GM21619 (cell line): ENCODE results near the gene ENDOV.
"Not testable (repeated sequence)": the region's sequence is repeated elsewhere in the genome, so short reads cannot be mapped to it uniquely, and the experiment has no call there.

Experiments used
- ATAC-seq: cut with Tn5 transposase; IDR thresholded peaks from one replicate; pipeline ENCODE4 v1.9.1; 2021; ENCODE audit not compliant: unreplicated experiment

Gene ENDOV

DNA sequence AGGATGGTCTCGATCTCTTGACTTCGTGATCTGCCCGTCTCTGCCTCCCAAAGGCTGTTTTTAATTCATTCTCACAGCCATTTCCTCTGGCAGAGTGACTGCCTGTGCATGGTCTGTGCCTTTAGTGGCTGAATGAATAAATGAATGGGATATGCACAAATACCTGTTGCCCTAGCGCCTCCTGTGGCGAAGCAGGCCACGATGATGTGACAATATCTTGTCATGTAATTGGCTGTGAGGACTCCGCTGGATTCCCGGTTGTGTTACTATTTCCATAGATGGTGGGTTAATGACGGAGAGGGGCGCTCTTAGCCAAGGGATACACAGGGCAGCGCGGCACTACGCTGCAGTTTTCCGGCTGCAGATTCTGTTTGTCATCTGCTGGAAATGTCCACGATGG, 26.8 kb upstream of the ENDOV start:
- no peak for ATAC-seq

DNA sequence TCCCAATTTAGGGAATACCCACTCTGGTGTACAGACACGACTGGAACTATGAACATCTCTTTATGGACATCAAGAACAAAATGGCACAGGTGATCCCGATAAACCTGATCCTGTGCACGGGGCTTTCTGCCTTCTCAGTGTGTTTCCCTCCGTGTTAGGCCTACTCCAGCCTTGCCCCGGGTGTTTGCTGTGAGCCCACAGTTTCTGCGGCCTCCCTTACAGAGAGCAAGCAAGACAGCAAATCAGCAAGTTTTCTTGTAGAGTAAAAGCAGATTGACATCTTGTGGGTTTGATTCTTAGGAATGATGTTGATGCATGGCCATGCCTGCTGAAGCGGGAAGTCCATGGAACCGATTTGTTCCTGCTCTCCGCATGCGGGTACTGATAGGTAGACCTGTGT, 26.4 kb upstream of the ENDOV start:
- ATAC-seq: no peak

GRCh38 chr17:80389011-80389995, 25.7 kb upstream of the ENDOV start:
- no peak for ATAC-seq

DNA sequence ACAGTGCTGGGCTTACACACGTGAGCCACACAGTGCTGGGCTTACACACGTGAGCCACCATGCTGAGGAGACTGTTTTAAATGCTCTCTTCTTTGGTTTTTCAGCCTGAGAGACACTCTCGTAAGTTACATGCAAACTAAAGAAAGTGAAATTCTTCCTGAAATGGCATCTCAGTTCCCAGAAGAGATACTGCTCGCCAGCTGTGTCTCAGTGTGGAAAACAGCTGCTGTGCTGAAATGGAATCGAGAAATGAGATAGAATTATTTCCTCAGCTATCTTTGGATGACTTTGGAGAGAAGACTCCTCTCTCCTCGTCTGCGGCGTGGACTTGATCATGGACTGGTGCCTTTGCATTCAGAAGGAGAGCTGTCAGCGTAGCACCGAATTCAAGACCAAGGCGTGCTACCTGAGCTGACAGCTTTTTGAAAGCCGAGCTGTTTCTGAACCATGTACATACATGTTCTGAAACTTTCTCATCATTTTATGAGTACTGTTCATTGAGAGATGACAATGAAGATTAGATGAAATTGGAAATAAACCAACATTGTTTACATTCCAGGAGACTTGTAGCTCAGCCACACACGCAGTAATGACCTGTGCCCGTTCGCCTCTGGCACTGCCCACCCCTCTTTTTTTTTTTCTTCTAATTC, 21.6 kb upstream of the ENDOV start:
- no peak for ATAC-seq

DNA sequence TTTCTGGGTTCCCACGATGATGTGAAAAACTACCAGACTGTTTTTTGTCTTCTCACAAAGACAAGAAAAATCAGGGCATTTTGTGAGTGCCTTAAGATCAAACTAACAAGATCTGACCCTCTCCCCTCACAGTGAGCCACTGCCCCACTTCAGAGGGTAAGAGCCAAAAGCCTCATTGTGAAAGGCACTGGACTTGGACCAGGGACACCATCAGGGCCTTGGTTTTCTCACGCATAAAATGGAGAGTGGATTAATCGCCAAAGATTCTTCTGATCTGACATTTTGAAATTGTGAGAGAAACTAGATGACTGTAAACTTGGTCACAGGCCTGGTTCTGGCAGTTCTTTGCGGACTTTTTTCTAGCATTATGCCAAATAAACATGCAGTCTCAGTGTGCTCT, 21.0 kb upstream of the ENDOV start:
- ATAC-seq: no peak

DNA sequence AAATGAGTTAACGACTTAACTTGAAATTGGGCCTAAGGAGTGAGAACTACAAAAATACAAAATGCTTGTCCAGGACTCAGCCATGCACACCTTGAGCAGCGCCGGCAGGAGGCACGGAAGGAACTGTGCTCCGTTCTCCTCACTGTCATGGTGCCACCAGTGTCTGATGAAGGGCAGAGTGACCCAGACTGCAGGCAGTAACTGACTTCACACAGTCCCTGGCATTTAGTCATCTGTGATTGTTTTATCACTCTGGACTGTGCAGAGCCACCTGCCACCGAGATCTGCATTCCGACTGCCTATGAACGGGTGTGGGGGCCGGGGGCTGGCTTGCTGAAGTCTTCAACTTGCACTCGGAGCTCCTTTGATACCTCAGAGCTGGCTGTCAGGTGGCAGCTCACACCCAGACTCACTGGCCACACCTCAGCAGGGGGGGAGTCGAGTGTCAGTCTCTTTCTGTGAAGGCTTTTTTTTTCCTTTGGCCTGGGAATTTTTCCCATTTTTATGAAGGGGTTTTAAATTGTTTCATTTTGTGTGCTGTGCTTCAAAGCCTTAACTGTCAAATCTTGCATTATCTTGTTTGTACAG, 20.2 kb upstream of the ENDOV start:
- ATAC-seq: no peak

DNA sequence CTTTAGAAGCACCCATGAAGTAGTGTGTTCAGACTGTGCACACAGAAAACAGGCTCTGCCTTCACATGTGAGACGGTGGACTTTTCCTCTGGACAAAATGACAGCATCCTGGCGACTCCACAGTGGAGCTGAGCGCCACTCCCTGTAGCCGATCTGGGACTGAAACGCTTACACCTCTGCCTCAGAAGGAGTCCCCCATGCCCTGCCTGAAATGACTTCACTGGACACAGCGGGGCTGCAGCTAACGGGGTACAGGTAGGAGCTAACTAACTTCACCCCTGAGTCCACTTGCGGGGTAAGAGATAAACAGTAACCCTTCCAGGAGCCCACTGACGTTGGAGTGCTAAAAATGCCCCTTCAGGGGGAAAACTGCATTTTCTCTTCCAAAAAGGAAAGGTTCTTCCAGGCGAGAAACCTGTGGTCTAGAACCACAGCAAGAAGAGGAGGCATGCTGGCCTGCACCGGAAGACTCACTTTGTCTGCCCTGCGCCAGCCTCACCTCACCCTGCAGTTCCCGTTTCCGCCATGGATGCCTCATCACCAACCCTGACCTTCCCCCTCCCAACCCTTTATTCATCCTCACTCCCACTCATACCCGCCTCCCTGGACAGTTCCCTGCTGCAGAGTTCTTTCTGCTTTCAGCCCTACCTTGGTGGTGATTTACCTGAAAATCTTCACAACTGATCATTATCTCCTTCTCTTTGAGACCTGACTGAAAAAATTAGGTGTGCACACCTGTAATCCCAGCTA, 19.4 kb upstream of the ENDOV start:
- no peak for ATAC-seq

DNA sequence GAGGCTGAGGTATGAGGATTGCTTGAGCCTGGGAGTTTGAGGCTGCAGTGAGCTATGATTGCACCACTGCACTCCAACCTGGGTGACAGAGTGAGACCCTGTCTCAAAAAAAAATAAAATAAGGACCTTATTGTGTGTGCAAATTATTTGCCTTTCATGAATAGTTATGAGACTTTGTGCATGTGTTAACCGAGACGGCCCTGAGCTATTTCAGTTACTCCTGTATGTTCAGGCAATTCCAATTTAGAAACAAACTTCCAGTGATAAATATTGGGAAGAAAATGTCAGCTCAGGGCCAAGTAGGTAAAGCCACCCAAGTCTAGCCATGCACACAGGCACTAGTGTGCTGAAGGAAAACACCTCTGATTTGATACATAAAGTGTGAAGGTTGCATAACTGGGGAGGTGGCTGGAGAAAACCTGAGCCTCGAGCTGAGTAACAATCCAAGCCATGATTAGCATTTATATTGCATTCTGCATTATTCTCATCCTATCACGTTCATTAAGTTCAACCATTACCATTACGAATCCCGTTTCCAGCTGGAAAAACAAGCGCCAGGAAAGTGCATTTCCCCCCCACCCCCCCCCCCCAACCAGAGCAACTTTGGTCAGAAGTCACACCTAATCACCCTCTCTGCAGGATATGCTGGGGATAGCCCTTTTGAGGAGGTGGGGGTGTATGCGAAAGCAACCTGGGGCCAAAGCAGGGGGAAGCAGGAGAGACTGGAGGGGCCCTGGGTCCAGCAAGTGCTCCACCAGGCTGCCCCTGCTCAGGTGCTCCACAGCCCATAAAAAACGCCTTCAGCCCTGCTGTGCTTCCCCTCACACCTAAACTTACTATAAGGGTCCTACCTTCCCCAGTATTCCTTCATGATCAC, 18.6 kb upstream of the ENDOV start:
- no peak for ATAC-seq

DNA sequence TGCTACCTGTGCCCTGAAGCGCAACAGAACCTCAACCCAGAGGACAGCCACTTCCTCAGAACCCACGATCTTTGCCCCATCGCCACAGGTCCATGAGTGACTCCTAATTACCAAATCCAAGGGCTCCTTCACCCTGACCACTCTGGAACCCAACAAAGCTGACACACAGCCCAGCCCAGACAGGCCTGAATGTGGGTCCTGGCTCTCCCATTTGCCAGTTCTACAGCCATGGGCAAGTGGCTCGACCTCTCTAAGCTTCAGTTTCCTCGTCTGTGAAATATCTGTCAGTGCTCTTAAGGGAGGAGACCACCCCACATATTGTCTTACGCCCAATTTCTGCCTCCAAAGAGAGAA, 18.0 kb upstream of the ENDOV start:
- no peak for ATAC-seq

GRCh38 chr17:80397686-80398085, 17.3 kb upstream of the ENDOV start:
- no peak for ATAC-seq

DNA sequence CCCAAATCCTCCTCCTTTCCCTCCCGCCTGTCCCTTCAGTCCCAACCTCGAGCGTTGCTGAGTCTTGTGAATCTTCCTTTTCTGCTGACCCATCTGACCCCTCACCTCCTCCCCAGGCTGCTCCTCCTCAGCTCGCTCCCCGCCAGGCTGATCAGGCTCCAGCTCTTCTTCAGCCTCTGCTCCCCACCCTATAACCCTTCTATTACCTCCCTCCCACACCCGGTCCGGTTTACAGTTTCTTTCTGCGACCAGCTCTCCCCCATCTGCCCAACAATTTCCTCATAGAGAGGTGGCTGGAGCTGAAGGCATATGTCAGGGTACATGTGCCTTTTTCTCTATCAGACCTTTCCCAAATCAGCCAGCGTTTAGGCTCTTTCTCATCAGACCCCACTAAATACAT, 13.9 kb upstream of the ENDOV start:
- not testable (repeated sequence) for ATAC-seq

DNA sequence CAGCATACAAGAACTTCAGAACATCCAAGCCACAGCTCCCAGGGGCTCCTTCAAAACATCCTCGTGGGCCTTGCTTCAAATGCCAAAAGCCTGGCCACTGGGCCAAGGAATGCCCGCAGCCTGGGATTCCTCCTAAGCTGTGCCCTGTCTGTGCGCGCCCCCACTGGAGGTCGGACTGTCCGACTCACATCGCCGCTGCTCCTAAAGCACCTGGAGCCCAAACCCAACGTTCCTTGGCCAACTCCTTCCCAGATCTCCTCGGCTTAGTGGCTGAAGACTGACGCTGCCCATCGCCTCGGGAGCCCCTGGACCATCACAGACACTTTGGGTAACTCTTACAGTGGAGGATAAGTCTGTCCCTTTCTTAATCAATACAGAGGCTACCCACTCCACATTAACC, 12.9 kb upstream of the ENDOV start:
- not testable (repeated sequence) for ATAC-seq

DNA sequence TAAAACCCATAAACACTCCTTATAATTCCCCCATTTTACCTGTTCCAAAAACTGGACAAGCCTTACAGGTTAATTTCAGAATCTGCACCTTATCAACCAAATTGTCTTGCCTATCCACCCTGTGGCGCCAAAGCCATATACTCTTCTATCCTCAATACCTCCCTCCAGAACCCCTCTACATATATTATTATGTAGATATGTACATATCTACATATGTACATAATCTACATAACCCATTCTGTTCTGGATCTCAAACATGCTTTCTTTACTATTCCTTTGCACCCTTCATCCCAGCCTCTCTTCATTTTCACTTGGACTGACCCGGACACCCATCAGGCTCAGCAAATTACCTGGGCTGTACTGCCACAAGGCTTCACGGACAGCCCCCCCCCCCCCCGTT, 12.0 kb upstream of the ENDOV start:
- no peak for ATAC-seq

DNA sequence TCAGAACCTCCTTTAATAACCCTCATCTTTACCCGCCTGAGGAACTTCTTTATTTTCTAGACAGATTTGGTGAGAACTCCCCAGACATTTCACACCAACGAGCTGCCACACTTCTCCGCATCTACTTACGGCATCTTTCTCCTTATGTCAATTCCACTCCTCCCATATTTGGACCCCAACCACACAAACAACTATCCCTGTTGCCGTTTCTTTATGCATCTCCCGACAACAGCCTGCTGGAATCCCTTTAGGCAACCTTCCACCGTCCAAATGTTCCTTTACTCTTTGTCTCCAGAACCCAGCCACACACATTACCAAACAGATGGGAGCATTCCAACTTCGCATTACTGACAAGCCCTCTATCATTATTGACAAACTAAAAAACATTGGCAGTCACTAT, 8.8 kb upstream of the ENDOV start:
- no peak for ATAC-seq

DNA sequence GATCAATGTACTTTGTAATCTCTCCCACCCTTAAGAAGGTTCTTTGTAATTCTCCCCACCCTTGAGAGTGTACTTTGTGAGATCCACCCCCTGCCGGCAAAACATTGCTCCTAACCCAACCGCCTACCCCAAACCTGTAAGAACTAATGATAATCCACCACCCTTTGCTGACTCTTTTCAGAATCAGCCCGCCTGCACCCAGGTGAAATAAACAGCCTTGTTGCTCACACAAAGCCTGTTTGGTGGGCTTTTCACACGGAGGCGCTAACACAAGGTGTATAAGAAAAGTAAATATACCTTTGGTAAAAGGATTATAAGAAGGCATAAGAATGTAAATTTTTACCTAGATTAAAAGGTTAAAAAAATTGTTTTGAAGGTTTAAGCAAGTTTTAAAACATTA, 7.0 kb upstream of the ENDOV start:
- not testable (repeated sequence) for ATAC-seq

- no peak for ATAC-seq
These were observed 6.1 kb upstream of the ENDOV start for GRCh38 chr17:80408872-80409271.

DNA sequence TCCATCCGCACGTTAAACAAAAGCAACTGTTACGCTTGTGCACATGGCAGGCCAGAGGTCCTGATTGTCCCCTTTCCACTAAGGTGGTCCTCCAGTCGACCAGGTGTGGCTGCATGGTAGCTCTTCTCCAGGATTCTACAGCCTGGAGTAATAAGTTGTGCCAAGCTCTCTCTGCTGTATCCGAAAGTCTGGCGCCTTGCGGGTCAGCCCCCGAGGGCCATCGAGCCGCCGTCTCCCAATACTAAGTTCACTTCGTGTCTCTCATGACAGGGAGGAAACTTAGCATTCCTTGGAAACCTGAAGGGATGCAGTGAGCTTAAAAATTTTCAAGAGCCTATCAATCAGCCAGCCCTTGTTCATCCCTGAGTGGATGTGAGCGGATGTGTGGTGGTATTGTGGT, 5.3 kb upstream of the ENDOV start:
- ATAC-seq: no peak

GRCh38 chr17:80410441-80411087, 4.4 kb upstream of the ENDOV start:
- ATAC-seq: not testable (repeated sequence)

DNA sequence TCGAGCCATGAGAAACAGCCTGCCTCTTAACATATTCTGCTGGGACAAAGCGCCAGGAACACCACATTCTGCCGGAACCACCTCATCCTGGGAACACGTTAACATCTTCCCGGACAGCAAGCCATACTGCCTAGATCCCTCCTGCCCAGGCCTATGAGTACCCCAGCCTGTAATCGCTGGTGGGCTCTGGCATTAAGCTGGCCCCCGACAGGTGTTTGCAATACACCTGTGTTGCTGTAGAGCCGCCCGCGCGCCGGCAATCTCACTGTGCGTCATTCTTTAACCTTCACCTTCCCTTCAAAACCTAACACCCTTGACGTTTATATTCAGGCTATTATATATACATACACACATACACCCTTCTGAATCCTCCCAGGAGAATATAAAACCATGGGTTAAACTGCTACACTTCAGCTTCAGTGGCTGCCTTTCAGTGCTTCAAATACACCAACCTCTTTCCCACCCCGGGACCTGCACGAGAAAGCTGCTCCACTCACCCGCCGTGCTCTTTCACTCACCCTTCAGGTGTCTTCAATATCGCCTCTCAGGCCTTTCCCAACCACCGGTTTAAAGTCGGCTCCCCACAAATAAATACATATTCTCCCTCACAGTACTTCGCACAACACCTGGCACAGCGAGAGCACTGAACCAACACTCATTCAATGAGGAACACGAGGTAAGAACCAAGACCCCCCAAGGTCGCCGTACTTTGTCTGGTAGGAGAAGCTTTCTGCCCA, 1.0 kb upstream of the ENDOV start:
- ATAC-seq: no peak
